Mucosa of rectum (tissue), 2 donors: ENCODE measurements around the gene SLC25A26.
A peak's percentile ranks its signal among the peaks of the same experiment; 100 is the strongest.
"Not testable (repeated sequence)": the region's sequence is repeated elsewhere in the genome, so short reads cannot be mapped to it uniquely, and the experiment has no call there.

ENCODE experiments used
- H3K27ac ChIP-seq, 2 donors: one replicate each; pipeline ENCODE4 v1.7.0; 2013; ENCODE audit warnings: inconsistent platforms in 2 of 2, low read depth in 2 of 2, low read length in 2 of 2
- H3K27me3 ChIP-seq, 2 donors: one replicate each; pipeline ENCODE4 v1.7.0; 2013; ENCODE audit warnings: low read length in 2 of 2; ENCODE audit not compliant: control insufficient read depth in 2 of 2, insufficient read depth in 2 of 2
- H3K36me3 ChIP-seq, 2 donors: one replicate each; pipeline ENCODE4 v1.7.0; 2013; ENCODE audit warnings: low read length in 2 of 2; ENCODE audit not compliant: control insufficient read depth in 2 of 2, insufficient read depth in 2 of 2
- H3K4me1 ChIP-seq, 2 donors: one replicate each; pipeline ENCODE4 v1.7.0; 2013; ENCODE audit warnings: low read length in 2 of 2, mild to moderate bottlenecking in 1 of 2; ENCODE audit not compliant: control insufficient read depth in 2 of 2, insufficient read depth in 2 of 2
- H3K4me3 ChIP-seq, 2 donors: one replicate each; pipeline ENCODE4 v1.7.0; 2013; ENCODE audit warnings: low read length in 2 of 2
- H3K9ac ChIP-seq, 2 donors: one replicate each; pipeline ENCODE4 v1.7.0; 2013; ENCODE audit warnings: low read length in 2 of 2, low read depth in 1 of 2, mild to moderate bottlenecking in 1 of 2
- H3K9me3 ChIP-seq, 2 donors: one replicate each; pipeline ENCODE4 v1.7.0; 2013; ENCODE audit warnings: low read length in 2 of 2; ENCODE audit not compliant: control insufficient read depth in 2 of 2
- donor health status: healthy.
- donor health status: Normal muscosa, but diverticular disease.

Gene SLC25A26

GRCh38 chr3:66220066-66220465 lies 735 bp upstream of the SLC25A26 start:
- H3K36me3 ChIP-seq: no peaks in the 10 kb centered on the region
- H3K27me3 ChIP-seq: no peaks in the 10 kb centered on the region
- H3K4me1 ChIP-seq: peaks cover 3 to 8% of the 10 kb centered on the region in 2 donors
- H3K9ac ChIP-seq: peak overlapping the region in 1 of 2 donors; percentile 9
- H3K27ac ChIP-seq: no peak overlapping the region
- H3K4me3 ChIP-seq: peak overlapping the region; percentile 94 to 95
- H3K9me3 ChIP-seq: no peaks in the 10 kb centered on the region

GRCh38 chr3:66224220-66224619 lies 3.4 kb downstream of the SLC25A26 start:
- Histone ChIP-seq H3K4me1 (peaks cover 3 to 8% of the 10 kb centered on the region in 2 donors), H3K9ac (no peak overlapping the region)

GRCh38 chr3:66226093-66226492 lies 5.3 kb downstream of the SLC25A26 start:
- H3K4me3 ChIP-seq, H3K36me3 ChIP-seq, H3K9ac ChIP-seq, H3K4me1 ChIP-seq, H3K27me3 ChIP-seq, H3K27ac ChIP-seq, H3K9me3 ChIP-seq: not testable (repeated sequence)

More at GRCh38 chr3:66224220-66224619, 3.4 kb downstream of the SLC25A26 start:
- no peaks in the 10 kb centered on the region for H3K27me3 ChIP-seq
- no peak overlapping the region for H3K4me3 ChIP-seq
- H3K36me3 ChIP-seq: no peaks in the 10 kb centered on the region
- no peak overlapping the region for H3K27ac ChIP-seq
- H3K9me3 ChIP-seq: no peaks in the 10 kb centered on the region

GRCh38 chr3:66227051-66227450 lies 6.2 kb downstream of the SLC25A26 start:
- Histone ChIP-seq H3K9me3 (no peaks in the 10 kb centered on the region), H3K4me1 (no peaks in the 10 kb centered on the region), H3K36me3 (no peaks in the 10 kb centered on the region), H3K27ac (no peak overlapping the region), H3K9ac (no peak overlapping the region), H3K27me3 (no peaks in the 10 kb centered on the region), H3K4me3 (no peak overlapping the region)

- no peak overlapping the region for H3K27ac ChIP-seq
- H3K4me1 ChIP-seq: no peaks in the 10 kb centered on the region
- no peaks in the 10 kb centered on the region for H3K9me3 ChIP-seq
- H3K4me3 ChIP-seq: no peak overlapping the region
- no peaks in the 10 kb centered on the region for H3K27me3 ChIP-seq
- H3K36me3 ChIP-seq: no peaks in the 10 kb centered on the region
- no peak overlapping the region for H3K9ac ChIP-seq
Measured at GRCh38 chr3:66227915-66228314, 7.1 kb downstream of the SLC25A26 start.

- H3K9me3 ChIP-seq: no peaks in the 10 kb centered on the region
- H3K9ac ChIP-seq: no peak overlapping the region
- H3K36me3 ChIP-seq: no peaks in the 10 kb centered on the region
- H3K27ac ChIP-seq: no peak overlapping the region
- H3K4me1 ChIP-seq: no peaks in the 10 kb centered on the region
- H3K4me3 ChIP-seq: no peak overlapping the region
- no peaks in the 10 kb centered on the region for H3K27me3 ChIP-seq
Measured at GRCh38 chr3:66228707-66229106, 7.9 kb downstream of the SLC25A26 start.

GRCh38 chr3:66229931-66230330 lies 9.1 kb downstream of the SLC25A26 start:
- Histone ChIP-seq H3K9me3 (no peaks in the 10 kb centered on the region), H3K9ac (no peak overlapping the region), H3K36me3 (no peaks in the 10 kb centered on the region), H3K4me1 (no peaks in the 10 kb centered on the region), H3K4me3 (no peak overlapping the region), H3K27ac (no peak overlapping the region), H3K27me3 (no peaks in the 10 kb centered on the region)

- peaks cover 2 to 4% of the 10 kb centered on the region in 2 donors for H3K36me3 ChIP-seq
- H3K4me1 ChIP-seq: no peaks in the 10 kb centered on the region
- no peak overlapping the region for H3K4me3 ChIP-seq
- no peak overlapping the region for H3K9ac ChIP-seq
- no peaks in the 10 kb centered on the region for H3K9me3 ChIP-seq
- no peaks in the 10 kb centered on the region for H3K27me3 ChIP-seq
- H3K27ac ChIP-seq: no peak overlapping the region
Measured at GRCh38 chr3:66233033-66233432, 12.2 kb downstream of the SLC25A26 start.

- Histone ChIP-seq H3K4me1 (no peaks in the 10 kb centered on the region), H3K27me3 (no peaks in the 10 kb centered on the region), H3K36me3 (peaks cover 4 to 11% of the 10 kb centered on the region in 2 donors), H3K4me3 (no peak overlapping the region), H3K9me3 (no peaks in the 10 kb centered on the region), H3K27ac (no peak overlapping the region), H3K9ac (no peak overlapping the region)
Measured at GRCh38 chr3:66236281-66236680, 15.5 kb downstream of the SLC25A26 start.

- H3K4me1 ChIP-seq: no peaks in the 10 kb centered on the region
- H3K36me3 ChIP-seq: peaks cover 4 to 11% of the 10 kb centered on the region in 2 donors
- H3K9me3 ChIP-seq: no peaks in the 10 kb centered on the region
- no peak overlapping the region for H3K4me3 ChIP-seq
- no peak overlapping the region for H3K27ac ChIP-seq
- H3K9ac ChIP-seq: no peak overlapping the region
- H3K27me3 ChIP-seq: no peaks in the 10 kb centered on the region
Measured at GRCh38 chr3:66237552-66237951, 16.8 kb downstream of the SLC25A26 start.
